Embryonic facial prominence (tissue), 1 donor: Measurements from ENCODE around the gene MYO7B.
"Not testable (repeated sequence)": the region's sequence is repeated elsewhere in the genome, so short reads cannot be mapped to it uniquely, and the experiment has no call there.

Experiments used
- DNase-seq: peaks from one replicate; pipeline ENCODE4 v3.0.0-alpha.2; 2016; ENCODE audit errors: extremely low spot score

Gene MYO7B

DNA sequence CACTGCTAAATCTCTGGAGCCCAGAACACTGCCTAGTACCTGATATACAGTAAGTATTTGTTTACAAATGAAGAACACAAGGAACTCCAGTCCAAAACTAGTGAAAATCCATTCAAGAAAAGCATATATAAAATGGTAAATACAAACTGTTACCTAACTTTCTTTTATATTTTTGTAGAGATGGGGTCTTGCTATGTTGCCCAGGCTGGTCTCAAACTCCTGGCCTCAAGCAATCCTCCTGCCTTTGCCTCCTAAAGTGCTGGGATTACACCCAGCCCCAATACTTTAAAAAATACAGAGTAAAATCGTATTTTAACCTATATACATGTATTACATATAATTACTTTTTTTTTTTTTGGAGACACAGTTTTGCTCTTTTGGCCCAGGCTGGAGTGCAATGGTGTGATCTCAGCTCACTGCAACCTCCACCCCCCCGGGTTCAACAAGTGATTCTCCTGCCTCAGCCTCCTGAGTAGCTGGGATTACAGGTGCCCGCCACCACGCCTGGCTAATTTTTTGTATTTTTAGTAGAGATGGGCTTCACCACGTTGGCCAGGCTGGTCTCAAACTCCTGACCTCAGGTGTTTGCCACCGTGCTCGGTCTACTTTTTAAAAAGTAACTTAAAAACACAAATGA lies 11.2 kb upstream of the MYO7B start:
- not testable (repeated sequence) for DNase-seq

DNA sequence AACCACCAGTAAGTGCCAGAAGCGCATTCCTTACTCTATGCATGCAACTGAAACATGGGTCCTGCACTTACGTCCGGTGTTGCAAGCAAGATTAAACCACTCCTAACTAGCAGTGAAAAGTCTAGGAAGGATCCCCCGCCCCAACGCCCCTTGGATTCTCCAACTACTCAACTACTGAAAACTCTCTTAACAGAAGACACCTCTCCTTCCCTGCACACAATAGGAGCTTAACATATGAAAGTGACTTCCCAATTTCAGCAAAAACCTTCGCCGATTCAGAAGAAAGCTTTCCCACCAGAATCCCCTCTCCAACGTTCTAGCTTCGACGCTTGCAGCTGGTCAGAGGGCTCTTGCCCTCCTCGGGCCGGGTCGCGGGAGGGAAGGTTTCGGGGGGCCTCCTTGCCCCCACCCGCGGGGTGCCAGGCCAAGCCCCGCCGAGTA lies 9.8 kb upstream of the MYO7B start:
- no peak for DNase-seq

DNA sequence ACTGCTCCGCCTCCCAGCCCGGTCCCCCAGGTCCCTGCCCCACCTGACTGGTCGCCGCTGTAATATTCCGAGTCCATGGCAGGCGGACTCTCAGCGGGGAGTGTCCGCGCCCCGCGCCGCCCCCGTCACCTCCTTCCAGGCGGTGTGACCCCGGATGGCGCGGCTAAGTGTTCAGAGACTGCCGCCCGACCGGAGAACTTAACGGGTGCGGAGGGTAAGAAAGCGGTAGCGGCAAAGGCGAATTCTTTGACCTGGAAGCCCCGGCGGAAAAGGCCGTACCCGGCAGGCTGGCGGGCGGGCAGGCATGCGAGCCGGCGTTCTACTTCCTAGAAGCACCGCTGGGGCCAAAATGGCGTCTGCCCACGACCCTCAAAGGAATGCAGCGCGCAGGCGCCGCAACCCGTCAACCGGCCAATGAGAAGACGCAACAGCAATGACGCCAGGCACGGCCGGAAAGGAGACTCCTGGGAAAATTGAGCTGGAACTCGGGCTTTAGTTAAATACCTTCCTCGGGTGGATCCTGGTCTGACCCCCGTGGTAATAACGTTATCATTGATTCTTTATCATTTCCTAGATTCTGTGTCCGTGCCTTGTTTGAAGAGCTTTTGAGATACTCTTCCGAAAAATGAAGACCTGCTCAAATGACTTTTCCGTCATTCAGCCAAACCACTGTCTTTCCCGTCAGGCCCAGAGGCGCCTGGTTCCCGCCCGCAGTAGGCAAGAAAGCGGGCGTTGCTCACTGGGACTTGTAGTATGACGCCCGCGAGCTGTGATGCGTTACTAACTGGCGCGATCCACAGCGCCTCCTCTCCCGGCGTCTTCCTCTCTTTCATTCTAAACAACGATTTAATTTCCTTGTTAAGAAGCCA lies 9.1 kb upstream of the MYO7B start, which contains the start of gene IWS1:
Gene IWS1 (minus strand): TSS at position 358 of the 869 bp plus-strand sequence. CDS start 281 bp downstream, at position 77.
- DNase-seq, result peak; percentile 98

DNA sequence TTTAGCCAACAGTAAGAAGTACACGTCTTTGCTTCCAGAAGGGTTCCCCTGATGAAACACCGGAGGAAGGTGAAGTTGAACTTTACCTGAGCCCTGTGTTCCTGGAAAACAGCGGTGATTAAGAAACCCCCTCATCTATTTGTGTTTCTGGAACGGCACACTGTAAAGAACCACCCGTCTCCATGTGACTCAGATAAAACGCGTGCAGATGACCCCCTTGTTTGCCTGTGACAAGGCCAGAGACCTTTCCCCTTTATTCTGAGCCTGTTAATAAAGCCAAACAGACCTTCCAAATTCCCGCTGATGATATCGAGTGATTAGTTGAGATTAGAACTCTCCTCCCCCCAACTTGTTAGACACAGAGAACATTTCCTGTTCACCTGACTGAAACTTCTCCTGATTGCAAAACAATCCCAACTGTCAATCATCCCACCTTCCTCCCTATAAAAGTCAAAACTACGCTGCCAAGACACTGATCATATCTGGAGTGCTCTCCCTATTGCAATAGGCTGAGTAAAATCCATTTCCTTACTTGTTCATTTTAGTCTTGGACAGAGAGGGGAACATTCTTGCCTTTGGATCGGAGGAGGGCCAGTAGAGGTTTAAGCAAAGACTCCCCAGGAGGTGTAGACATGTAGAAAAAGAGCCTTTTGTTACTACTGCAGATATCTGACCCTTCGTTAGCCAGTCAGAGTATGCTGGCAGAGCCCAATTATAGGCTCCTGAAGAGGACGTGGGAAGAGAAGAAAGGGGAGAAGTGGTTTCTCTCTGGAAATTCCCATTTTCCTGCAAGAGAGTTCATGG lies 8.3 kb upstream of the MYO7B start:
- no peak for DNase-seq

DNA sequence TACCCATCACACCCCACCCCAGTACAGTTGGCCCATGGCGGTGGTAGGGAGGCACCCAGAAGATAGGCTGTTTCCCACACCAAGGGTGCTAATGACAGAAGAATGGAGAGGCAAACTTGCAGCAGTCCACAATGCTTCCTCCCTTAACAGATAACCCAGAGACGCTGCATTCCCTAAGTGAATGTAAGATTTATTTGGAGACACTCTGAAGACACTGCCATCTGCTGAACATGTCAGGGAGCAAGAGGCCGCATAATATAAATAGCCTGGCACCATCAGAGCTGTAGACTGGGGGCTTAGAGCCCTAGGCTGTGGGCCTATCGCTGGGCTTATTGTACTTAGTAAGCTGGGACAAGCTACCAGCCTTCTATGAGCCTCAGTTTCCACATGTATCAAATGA lies 7.0 kb upstream of the MYO7B start:
- no peak for DNase-seq

DNA sequence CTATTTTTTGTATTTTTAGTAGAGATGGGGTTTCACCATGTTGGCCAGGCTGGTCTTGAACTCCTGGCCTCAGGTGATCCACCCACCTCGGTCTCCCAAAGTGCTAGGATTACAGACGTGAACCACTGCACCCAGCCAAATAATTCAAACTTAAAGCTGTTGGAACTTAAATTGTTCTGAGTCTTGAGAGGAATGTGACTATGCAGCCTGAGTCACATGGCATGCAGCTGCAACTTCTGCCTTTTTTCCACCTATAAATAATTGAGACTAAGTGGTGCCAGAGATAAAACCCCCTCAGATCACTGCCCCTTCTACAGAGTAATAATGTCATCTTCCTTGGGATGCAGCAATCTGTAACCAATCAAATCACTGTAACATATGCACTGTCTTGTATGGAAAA lies 6.1 kb upstream of the MYO7B start:
- DNase-seq, result not testable (repeated sequence)

DNA sequence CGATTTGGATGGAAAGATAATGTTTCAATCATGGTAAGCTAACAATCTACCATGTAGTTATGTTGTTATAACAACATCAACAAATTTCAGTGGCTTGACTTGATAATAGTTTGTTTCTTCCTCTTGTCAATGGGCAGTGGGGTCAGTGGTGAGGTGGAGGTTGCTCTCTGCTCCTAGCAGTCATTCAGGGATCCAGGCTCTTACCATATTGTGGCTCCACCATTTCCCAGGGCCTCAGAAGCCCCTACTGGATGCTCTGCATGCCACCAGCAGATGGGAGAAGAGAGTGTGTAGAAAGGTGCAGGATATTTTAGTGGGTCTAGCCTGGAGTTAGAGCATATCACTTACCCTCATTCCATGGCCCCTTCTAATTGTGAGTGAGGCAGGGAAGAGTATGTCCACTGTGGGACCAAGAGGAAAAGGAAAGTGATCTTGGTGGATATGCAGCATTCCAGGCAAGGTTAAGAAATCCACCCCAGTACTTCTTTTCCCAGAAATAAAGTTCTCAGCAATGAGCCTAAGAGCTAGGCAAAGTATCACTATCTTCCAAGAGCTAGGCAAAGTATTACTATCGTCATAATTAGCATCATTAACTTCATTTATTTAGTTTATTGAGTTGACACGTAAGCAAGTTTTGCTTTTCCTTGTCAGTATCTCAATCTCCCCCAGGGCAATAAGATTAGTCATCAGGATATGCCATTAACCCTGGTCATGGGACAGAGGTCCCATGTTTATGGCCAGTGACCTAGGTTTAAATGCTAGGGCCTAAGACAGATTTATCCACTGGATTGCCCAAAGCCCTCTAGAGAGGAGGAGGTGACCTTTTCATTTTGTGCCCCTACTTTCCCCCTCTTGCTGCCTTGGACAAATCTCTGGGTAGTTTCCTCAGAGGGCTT lies 5.0 kb upstream of the MYO7B start:
- no peak for DNase-seq

DNA sequence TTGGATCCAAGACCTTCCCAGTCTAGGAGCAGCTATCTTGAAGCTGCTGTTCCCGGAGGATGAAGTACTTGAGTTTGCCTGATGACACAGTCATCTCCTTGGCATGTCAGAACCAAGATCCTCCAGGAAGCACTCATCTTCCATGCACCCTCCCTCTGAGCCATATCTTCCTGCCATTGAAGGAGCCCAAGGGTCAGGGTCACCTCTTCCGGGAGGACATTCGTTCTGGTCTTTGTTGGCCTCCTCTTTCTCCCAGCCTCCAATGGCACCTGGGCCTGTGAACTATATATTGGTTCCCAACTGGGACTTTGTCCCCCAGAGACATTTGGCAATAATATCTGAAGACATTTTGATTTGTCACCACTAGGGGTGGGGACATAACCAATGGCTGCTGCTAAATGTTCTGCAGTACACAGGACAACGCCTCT lies 4.2 kb upstream of the MYO7B start:
- DNase-seq, result no peak

DNA sequence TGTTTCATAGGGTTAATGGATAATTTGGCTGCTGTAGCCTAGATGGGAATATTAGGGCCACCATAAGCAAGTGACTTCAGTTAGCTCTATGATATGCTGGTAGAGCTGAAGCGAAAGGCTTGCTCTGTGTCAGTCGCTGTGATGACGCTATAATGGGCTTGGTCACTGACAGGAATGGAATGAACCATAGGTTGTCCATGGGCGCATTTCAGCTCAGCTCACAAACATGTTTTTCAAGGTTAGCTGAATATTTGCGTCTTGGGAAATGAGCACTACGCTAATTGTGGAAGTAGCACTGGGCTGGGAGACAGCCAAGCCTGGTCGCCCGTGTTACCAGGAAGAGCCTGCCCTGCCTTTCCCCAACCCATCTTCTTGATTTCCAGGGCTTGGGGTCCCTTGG lies 3.2 kb upstream of the MYO7B start:
- no peak for DNase-seq

DNA sequence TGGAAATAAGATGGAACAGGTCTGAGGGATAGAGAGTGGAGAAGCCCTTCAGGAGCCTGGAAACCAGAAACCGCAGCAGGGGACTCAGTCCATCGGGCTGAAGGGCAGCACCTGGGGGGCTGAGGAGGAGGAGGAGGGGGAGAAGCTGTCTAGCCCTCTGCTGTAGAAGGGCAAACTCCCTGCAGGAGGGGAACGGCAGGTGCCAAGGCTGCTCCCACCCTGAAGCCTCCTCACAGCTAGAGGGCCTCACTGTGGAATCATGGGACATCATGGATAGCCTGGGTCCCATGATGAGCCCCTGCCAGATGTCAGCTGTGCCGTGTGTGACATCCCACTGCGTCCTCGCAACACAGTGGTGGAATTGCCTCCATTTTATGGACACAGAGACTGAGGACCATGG lies 435 bp downstream of the MYO7B start:
- DNase-seq, result no peak

DNA sequence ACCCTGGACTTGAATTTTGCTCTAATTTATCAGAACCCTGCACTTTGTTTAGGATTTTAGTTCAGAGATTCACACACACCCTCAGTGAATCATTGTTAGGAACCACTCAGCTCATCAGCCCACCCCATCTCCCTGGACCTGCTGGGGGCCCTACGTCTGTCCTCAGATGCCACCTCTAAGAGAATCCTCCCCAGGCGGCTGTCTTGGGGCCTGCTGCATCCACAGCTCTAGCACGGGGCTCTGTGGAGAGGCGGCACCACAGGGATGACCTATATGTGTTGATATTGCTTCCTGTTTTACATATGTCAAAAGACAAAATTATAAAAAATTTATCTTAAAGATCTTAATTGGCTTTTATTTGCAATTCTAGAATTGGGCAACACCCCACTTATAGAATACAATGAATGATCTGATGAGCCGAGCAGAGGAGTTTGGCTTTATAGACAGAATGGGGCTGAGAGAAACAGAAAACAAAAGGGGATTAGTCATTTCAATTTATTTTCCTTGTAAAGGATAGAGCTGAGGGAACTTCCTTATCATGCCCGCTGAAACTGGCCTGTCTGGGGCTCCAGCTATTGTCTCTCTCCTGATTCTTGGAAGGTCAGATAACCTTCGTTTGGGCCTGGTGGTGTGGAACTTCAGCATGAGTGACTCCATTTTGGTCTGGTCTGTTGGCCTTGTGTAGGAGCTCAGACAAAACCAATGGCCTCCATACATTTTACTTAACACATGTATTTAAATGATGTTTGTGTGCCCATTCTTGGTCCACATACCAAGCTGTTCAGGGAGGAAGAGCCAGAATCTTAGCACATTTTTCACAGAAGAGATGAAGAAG lies 1.4 kb downstream of the MYO7B start:
- DNase-seq, result no peak

DNA sequence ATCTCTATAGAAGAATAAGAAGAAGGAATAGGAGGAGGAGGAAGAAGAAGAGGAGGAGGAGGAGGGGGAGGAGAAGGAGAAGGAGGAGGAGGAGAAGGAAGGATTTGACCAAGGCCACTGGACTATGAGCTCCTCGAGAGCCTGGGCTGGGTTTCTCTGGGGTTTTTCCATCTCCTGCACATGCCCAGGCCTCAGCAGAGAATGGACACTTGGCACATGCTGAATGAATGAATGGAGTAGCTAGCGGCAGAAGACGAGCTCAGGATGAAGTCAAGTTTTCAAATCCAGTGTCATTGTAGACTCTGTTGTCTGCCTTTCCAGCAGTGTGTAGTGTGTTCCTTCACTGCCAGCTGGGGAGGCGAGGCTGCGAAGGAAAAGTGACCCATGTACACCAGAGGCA lies 2.2 kb downstream of the MYO7B start:
- no peak for DNase-seq

DNA sequence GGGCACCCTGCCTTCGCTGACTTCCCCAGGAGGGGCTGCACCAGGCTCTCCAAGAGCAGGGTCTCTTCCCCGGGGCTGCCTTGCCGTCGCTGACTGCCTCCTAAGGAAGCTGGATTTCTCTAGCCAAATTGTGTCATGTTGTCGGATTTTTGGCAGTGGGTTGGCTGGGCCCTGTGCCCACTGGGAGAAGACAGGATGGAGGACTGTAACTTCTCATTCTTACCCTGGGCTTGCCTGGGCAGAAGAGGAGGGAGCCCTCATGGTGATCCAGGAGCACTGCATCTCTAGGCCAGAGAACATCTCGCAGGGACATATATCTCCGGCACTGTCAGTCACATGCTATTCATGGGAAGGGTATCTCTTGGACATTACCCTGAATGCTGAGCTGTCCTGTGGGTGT lies 6.3 kb downstream of the MYO7B start:
- DNase-seq, result no peak

DNA sequence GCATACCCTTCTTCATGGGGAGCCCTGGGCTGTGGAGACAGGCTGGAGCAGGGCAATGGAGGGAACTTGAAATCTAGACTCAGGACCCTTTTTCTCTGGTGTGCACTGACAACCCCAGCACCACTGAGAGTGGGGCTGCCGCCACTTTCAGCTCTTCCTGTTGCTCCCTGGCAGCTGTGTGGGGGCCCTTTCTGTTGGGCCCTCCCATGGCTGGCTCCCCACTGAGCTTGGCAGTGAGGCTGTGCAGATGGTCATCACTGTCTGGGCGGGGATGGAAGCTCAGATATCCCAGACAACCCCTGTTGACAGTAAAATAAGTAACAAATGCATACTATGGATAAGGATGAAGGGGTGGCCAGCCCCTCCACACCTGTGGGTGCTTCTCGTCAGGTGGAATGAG lies 6.7 kb downstream of the MYO7B start:
- no peak for DNase-seq

DNA sequence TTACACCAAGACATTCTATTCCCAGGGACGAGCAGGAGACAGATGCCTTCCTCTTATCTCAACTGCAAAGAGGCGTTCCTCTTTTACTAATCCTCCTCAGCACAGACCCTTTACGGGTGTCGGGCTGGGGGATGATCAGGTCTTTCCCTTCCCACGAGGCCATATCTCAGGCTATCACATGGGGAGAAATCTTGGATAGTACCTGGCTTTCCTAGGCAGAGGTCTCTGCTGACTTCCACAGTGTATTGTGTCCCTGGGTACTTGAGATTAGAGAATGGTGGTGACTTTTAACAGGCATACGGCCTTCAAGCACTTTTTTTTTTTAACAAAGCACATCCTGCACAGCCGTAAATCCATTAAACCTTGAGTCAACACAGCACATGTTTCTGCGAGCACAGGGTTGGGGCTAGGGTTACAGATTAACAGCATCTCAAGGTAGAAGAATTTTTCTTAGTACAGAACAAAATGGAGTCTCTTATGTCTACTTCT lies 7.6 kb downstream of the MYO7B start:
- DNase-seq, result not testable (repeated sequence)

DNA sequence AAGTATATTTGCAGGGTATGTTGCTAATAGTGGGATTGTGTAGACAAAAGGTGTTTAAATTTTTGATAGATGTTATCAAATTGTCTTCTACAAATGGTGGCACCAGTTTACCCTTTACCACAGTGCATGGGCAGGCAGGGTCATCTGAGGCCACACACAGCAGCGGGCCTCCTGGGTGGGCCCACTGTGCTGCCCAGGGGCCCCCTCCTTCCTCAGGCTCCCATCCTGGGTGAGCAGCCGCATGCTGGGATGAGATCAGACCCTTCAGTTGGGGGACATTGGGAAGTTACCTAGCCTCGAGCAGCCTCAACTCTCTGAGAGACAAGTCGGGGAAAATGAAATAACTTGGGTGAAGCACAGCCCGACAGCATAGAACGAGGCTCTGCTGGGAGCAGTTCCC lies 9.7 kb downstream of the MYO7B start:
- no peak for DNase-seq

DNA sequence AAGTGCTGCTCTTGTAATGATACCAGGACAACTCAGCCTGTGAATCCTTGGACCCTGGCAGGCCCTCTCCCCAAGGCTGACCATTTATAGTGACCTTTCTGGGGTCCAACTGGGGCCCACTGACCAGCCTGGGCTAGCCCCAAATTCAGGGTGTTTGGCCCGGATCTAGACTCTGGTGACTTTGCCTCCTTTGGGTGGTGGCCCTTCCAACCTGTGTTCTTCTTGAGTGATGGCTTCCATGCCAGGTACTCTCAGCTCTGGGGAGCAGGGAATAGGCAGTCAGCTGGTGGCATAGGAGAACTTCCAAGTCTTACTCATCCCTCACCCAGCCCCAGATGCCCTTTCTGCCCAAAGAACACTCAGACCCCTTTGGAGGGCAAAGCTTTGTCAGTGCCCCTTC lies 10.3 kb downstream of the MYO7B start:
- no peak for DNase-seq

DNA sequence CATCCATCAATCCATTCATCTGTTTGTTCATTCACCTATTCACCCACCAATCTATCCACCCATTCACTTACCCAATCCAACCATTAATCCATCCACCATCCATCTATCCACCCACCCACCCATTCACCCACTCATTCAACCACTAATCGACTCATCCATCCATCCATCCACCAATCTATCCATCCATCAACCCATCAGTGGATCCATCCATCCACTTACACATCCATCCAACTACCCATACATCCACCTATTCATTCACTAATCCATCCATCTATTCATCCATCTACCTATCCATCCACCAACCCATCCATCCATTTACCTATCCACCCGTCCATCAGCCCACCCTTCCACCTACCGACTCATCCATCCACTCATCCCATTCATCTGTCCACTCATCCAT lies 11.3 kb downstream of the MYO7B start:
- no peak for DNase-seq

DNA sequence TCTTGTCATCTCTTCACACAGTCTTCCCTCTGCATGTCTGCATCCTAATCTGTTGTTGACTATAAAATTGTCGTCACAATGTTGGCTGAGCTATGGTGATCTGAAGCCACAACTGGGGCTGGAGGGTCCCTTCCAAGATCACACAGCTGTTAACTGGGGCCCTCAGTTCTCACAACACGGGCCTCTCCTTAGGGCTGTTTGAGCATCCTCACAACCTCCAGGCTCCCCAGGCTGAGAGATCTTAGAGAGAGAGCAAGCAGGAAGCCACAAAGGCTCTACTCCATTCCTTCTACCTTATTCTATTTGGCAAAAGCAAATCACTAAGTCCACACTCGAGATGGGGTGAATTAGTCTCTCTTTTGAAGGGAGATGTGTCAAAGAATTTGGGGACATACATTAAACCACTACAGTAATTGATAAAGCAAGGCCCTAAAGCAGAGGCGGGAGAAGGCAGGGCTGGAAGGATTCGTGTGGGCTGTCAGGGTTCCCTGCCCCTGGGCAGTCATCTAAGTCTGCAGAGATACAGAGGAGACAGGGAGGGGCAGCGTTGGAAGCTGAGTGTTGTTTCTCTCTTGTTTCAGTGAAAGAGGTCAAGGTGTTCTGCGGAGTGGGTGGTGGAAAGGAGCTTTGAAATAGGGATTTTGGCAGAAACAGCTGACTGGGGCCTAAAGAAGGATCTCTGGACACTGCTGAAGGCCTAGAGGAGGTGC lies 15.9 kb downstream of the MYO7B start:
- DNase-seq, result no peak

DNA sequence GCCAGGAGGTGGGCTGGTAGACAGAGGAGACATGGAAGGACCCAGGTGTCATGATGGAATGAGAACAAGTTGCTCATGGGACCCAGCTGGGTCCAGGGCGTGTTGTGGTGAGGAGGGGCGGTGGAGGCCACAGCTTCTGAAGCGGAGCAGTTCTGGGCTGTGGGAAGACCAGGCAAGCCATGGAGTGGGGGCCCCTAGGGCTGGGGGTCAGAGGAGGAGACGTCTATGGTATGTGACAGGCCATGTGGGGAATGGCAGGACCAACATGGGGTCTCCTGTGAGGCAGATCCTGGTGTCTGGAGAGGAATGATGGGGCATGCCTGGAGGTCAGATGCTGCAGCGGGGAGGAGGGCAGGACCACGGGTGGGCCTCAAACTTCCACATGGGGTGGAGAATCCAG lies 16.9 kb downstream of the MYO7B start:
- no peak for DNase-seq
